Activated CD4-positive, alpha-beta T cell treated with anti-CD3 and anti-CD28 coated beads for 48 hours (primary cell): ENCODE data around the gene ZFX.
"Not testable (repeated sequence)": the region's sequence is repeated elsewhere in the genome, so short reads cannot be mapped to it uniquely, and the experiment has no call there.

ENCODE experiments used
- DNase-seq: peaks from one replicate; pipeline ENCODE4 v3.0.0-alpha.2; 2020

ZFX gene

DNA sequence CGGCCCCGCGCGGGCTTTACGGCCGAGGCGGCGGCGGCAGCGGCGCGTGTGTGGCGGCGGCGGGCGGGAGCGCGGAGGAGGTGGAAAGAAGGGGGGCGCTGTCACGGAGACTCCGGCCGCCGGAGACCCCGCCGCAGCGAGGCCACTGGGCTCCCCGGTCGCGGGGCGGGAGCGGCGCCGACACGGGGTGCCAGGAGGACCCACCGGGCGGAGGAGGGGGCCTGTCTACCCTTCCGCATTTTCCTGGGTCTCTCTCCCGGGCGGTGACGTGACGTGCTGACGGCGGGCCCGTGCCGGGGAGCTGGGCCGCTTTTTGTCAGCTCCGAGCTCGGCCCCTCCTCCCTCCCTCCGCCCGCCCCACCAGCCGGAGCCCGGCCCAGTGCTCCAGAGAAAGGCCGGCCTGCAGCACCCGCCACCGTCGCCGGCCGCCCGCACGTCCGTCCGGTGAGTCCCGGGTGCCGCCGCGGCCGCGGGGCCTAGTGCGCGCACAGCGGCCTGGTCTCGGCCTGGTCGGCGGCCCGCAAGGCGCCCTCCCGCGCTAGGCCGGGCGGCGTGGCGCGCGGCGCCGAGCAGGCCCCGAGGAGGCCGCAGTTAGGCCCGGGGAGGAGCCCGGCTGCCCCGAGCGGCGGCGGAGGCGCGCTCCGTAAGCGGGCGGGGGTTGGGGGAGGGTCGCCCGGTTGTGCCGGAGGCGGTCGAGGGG, at the start of gene ZFX:
Gene ZFX (plus strand): TSS at position 379 of the 700 bp plus-strand sequence. CDS start 23,014 bp downstream, outside the sequence.
- peak; percentile 67 for DNase-seq

DNA sequence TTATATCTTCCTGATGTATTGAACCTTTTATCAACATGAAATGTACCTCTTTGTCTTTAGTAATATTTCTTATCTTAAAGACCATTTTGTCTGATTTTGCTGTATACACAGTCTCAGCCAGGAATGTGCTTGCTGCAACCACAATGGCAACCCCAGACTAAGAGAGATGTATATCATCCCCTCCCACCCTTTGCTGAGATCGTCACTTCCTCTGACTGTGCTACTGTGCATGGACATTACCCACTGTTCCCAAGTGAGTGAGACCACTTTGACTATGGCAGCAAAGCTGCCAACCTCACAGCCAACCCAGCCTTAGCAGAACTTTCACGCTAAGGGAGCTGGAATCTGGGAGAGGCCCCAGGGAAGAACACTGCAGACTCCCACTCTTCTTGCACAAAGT, 48.8 kb upstream of the ZFX start:
- no peak for DNase-seq

DNA sequence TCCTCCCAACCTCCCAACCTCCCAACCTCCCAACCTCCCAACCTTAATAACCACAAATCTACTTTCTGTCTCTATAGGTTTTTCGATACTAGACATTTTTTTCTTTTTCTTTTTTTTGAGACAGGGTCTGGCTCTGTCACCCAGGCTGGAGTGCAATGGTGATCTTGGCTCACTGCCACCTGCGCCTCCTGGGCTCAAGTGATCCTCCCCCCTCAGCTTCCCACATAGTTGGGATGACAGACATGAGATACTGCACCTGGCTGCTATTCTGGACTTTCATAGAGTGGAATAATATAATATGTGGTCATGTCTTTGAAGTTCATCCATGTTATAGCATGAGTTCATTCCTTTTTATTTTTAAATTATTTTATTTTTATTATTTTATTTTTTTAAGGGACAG, 39.5 kb upstream of the ZFX start:
- DNase-seq, result no peak

DNA sequence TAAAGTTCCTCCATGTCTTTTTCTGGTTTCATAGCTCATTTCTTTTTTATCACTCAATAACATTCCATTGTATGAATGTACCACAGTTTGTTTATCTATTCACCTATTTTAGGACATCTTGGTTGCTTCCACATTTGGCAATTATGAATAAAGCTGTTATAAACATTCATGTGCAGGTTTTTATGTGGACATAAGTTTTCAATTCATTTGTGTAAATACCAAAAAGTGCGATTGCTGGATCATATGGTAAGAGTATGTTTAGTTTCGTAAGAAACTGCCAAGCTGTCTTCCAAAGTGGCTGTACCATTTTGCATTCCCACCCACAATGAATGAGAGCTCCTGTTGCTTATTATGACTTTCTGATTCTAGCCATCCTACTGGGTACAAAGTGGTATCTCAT, 36.3 kb upstream of the ZFX start:
- no peak for DNase-seq

DNA sequence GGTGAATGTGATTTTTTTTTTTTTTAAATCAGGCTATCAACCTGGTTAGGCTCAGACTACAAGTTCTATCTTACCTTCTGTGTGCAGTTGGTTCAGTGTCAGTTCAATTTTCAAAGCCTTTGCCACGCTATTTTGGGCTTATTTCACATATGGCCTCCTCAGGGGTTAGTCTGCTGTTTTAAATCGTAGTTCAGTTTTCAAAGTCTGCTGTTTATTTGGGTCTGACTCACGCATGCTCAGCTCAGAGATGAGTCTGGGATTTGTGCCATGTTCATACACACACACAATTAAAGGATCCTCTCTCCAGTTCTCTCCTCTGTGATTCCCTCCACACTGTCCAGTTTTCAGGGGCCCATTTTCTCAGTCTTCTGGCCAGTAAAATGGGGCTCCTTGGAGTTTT, 32.3 kb upstream of the ZFX start:
- no peak for DNase-seq

DNA sequence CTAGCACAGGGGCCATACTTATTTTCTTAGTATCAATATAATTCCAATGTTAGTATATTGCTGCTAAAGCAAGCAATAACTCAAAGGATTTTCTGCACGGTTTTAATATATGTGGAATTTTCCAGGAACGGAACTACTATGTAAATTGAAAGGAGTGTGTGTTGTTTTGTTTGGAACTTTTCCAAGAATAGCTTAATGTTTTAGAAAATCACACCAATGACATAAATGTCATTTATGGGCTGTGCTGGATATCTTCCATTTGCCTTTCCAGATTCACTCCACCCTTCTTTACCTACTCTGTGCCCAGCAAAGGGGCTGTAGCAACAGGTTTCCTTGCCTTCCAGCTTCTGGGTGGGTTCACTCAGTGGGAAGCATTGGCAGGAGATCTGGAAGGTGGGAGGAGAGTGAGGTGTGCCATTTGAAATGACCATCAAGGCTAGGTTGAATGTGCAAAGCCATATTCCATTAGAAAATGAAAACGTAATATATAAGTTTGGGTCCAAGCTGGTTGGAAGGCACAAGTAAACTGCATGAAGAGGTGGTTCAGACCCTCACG, 25.2 kb upstream of the ZFX start:
- DNase-seq, result no peak

DNA sequence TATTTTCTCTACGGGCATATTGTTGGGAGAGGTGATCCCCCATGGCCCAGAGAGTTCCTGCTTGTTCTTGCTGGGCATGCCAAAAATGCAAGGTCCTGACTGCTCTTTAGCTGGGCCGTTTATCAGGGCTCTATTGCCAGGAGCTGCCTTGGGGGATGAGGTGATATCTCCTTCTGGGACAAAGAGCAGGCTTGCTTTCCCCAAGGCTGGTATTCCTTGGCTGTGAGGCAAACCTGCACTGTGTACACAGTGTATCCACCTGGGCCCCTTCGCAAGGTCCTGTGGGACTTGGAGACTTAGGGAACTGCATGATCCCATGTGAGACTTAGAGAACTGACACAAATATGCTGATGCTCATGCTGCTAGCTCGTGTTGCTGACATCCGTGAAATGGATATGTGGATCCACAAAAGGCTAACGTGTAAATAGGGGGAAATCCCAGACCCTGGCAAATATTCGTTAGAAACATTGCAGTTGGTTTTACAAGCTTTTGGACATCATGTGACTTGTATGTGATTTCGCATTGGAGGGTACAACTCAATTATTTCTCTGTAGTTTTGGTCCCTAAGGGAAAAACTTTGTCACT, 24.4 kb upstream of the ZFX start:
- DNase-seq, result no peak

DNA sequence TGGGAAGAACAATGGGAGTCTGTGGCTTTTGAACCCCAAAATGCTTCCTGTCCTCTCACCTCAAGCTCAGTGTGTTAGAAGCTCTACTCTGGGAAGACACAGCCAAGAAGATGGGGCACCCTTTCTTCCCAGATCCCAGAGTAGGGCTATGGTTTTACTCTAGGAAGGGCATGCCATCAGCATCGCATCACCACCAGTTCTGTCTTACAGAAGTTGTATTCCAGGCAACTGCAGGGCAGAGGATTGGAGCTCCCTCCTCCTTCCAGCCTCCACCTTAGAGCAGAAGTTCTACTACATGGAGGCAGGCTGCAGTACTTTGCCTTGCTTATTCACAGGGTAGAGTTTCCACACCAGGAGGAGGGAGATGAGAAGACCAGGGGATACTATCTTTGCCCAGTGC, 18.1 kb upstream of the ZFX start:
- no peak for DNase-seq

DNA sequence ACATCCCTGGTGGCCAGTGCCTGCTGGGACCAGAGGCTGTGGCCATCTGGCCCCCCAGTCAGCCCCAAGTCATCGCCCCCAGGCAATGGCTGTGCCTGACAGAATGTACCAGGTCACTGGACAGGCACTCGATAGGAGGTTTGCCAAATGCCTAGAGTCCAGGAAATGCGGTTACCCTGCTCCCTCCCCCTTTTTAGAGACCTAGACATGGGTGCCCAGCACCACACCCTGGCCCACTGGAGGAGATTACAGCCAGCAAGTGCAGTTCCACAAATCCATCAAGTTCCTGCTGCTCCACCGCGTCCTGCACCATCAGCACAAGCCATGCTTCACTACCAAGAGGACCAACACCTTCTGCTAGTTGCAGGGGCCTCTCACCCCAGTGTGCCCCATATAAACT, 16.2 kb upstream of the ZFX start:
- no peak for DNase-seq

DNA sequence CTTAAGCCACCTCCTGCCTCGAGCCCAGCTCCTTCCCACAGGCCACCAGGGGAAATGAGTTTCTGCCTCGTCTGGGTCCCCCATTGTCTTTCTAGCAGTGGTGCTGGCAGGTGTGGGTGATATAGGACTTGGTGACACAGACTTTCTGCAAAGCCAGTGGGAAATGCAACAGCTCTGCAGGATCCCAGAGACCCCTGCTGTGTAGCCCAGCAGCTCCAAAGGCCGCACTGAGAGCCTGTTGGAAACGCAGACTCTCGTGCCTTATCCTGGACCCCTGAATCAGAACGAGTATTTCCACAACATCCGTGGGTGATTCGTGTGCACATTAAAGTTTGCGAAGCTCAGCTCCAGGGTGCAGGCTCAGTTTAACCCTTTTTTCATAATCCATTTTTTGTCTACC, 13.8 kb upstream of the ZFX start:
- DNase-seq, result not testable (repeated sequence)

DNA sequence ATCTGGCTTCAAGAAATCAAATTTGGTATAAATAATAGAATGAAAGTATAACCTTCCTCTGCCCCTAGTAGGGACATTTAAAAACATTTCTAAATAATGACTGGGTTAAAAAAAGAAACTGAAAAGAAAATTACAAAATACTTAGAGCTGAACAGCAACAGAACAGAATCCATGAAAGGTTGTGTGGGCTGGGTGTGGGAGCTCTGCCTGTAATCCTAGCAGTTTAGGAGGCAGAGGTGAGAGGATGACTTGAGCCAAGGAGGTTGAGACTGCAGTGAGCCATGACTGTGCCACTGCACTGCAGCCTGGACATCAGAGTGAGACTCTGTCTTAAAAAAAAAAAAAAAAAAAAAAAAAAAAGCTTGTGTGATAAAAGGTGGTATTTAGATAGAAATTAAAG, 12.3 kb upstream of the ZFX start:
- no peak for DNase-seq

DNA sequence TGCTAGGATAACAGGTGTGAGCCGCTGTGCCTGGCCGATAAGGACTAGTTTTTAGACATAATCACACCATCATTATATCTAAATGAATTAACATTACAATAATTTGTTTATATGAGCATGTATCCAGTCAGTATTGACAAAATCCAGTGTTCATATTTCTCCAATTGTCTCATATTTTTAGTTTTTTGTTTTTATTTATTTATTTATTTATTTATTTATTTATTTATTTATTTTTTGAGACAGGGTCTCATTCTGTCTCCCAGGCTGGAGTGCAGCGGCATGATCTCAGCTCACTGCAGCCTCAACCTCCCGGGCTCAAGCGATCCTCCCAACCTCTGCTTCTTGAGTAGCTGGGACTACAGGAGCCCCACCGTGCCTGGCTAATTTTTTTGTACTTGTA, 5.5 kb upstream of the ZFX start:
- not testable (repeated sequence) for DNase-seq

DNA sequence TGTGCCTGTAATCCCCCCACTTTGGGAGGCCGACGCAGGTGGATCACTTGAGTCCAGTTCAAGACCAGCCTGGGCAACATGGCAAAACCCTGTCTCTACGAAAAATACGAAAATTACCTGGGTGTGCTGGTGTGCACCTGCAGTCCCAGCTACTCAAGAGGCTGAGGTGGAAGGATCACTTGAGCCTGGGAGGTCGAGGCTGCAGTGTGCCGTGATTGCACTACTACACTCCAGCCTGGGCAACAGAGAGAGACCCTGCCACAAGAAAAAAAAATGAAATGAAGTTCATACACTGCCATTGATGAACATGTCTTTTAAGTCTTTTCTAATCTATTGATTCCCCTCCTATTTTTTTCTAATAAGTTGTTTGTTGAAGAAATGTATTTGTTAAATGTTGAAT, 5.0 kb upstream of the ZFX start:
- no peak for DNase-seq

DNA sequence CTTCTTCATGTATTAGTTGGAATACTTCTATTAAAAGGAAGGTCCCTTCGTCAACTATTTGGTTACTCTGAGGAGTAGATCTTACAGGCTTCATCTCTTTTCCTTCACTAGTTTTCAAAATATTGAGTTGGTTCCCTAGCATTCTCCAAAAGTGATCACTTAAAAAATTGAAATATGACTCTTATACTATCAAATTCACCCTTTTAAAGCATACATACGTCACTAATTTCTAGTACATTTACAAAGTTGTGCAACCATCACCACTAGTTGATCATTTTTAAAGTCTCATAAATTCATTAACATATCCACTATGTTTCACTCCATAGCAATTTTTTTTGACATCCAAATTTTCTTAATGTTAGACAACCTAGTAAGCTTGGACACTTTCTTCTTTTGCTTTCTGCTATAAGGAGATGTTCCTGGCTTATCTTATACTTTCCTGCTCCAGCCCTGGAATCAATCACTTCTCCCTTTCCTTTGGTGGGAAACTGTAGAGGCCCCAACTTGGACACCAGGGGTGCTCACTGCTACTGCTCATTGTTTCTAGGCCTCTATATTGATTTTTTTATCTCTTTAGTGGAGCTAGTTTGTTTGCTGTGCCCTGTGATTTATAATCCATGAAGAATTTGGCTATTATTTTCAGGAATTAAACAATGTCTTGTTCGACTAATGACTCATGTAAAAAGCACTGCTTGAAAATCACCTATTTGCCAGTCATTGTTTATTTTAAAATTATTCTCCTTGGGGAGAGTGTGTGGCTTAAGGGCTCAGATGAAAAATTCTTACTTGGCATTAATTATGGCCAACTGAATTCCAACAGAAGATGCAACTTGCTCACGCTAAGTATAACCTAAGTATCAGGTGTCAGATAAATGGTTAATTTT, 4.0 kb upstream of the ZFX start:
- DNase-seq, result no peak

DNA sequence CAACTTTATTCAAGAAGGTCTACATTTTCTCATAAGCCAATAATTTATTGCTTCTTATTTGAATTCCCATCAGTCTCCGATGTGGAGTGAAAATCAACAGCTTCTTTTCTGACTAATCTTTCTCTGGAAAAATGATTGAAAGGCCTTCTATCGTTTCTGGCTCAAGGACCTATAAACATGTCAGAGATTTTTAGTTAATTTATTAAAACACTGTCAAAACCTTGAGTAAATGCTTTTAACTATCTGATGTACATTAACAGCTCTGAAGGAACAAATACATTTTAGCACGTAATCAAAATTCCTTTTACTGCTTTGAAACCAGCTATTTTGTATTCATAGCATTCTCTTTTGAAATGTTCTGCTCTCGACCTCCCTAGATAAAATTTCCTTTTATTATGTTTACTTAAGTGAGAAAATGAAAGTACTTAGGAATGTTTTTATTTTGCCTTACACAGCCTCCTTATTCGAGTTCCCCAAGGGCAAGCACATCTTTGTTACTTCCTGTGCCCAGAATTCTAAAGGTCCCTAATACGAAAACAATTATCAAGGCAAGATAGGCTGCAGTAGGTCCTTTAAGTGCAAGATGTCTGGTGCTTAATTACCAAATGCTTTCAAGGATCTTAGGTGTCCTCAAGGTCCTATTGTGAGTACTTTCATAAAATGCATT, 3.1 kb upstream of the ZFX start:
- DNase-seq, result no peak

DNA sequence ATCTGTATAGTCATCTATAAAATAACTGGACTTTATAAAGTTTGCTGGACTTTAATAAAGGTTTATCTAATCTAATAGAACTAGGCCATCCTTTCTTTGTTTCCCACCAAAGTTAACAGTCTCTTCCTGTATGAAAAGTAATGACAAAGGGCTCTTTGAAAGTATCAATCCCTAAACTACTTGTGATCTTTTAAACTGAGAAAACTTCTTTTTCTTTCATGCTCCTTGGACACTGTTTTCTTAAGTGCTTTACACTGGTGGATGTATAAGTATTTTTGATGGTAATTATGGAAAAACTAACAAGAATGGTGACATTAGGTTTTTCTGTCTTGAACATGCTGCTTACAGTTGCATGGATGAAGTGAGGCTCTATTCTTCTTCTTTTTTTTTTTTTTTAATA, 2.4 kb upstream of the ZFX start:
- DNase-seq, result no peak

DNA sequence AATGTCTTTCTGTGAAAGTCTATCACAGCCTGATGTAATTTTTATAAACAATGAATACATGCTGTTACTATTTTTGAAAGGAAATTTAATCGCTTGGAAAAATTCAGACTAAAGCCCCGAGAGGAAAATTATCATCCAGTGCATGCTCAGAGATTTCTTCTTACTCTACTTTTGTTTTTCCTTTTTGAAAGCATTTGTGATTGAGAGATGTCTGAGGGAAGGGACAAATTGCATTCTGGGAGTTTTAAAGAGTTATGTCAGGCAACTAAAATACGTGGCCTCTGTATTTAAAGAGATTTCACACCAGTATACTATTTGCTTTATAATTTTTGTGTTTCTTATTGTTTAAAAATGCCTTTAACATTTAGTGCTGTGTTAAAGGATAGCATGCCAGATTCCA, 1.4 kb upstream of the ZFX start:
- DNase-seq, result no peak

DNA sequence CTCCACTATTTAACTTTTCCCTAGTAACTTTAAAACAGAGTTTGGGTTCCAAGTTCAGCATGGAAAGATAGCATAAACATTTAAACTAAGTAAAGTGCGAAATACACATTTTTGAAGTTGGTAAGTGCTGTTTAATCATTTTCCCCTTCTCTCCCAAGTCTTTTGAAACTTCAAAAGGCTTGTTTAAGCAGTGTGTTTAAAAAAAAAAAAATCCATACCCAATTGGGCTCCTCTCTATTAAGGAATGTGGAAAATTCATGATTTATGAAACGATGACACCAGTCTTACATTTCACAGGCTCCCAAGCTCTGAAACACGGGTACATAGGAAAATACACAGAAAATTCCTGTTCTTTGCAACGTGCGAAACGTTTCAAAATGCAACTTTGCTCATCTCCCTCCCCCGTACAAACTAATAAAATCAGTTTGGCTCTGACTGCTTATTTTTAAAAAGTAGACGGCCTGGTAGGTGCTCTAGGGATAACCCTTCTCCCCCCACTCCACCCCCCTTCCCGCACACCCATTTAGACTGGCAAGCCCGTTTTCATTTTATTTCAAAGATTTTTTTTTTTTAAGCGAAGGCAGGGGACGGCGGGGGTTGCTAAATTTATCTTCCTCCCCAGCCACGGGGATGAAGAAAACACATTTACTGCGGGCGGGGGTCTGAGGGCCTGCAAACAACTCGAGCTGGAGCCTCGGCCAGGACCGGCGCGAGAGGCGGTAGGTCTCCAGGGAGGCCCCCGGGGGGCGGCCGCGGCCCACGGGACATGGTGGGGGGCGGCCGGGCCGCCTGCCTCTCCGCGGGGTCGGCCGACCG, 786 bp upstream of the ZFX start:
- DNase-seq, result peak; percentile 23

DNA sequence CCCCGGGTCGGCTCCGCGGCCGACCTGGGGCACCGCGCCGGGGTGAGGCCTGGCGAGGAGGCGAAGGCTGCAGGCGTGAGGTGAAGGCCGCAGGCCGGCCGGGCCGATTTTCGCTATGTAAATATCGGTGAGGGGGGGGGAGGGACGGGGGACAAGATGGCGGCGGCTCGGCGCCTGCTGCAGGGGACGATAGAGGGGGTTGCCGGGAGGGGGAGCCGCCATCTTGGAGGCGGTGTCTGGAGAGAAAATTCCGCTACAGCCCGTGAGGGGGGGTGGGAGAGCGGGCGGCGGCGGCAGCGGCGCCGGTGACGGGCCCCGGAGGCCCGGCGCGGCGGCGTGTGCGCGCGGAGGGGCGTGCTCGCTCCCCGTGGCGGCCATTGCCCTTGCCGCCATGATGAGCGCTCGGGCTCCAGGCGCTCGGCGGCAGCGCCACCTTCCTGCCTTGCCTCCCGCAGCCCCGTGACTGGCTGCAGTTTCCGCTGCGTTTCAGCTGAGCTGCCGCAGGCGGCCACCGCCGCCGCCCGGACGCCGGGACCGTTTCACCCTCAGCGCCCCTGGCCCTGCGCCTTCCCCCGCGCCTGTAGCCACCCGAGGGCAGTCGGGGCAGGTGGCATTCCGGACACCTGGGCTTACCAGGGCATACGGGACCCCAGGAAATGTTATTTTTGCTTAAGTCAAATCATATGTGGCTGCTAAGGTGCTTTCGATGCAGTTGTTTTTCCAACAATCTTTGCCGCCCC, 692 bp downstream of the ZFX start:
- peak; percentile 86 for DNase-seq

DNA sequence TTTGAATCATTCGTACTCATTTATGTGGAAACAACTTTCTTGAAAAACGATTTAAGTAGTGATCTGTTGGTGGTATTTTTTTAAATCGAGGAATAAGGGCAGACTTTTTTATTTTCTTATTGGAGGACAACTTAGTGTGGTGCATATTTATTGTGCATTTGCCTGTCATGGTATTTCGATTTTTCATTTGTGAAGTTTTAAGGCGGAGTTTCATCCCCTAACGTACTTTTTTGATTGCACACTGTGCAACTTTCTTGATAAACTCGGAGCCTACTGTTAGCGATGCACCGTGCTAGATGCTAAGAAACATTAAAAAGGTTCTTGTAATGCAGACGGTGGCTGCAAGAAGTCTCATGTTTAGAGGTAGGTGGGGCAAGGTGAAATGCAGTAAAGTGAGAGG, 1.4 kb downstream of the ZFX start:
- DNase-seq, result no peak

DNA sequence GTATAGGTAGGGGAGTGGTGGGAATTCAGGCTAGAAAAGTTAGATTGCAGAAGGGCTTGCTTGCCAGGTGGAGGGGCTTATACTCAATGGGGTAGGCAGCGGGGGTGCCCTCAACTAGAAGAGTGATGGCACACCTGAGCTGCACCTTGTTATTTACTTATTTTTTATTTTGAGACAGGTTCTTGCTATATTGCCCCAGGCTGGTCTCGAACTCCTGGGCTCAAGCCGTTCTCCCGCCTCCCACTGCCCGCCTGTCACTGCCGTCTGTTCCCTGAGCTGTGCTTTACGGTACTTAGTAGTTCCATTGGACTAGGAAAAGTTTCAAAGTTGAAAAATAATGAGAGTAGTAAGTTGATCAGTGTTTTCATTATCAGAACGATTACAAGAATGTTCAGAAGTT, 2.0 kb downstream of the ZFX start:
- DNase-seq, result no peak
